GM23338 (cell line): ENCODE results near the gene HGS. TPM values are rescaled to one million over a fixed set of nuclear protein-coding genes. Genes with fewer than 3 reads are reported as not detected.

Experiments used
- ATAC-seq: fragments of 200-7000 bp; cut with Tn5 transposase; 3 replicates; pipeline ENCODE4 v1.9.1; 2020
- DNase-seq: peaks from one replicate; pipeline ENCODE4 v3.0.0-alpha.2; 2015; ENCODE audit warnings: low spot score
- H2AFZ ChIP-seq: fragments of 200-600 bp; sonication (generic); 2 replicates; pipeline ENCODE4 v1.8.0; 2016; ENCODE audit warnings: antibody characterized with exemption, mild to moderate bottlenecking, moderate library complexity
- H3F3A ChIP-seq: fragments of 200-600 bp; sonication (generic); replicated peaks from 2 replicates; pipeline ENCODE4 v1.8.0; 2017; ENCODE audit warnings: antibody characterized with exemption, mixed run types, low read depth
- H3K27ac ChIP-seq: fragments of 200-600 bp; sonication (generic); 2 replicates; pipeline ENCODE4 v1.6.1; 2016; ENCODE audit warnings: low read depth
- H3K27me3 ChIP-seq: fragments of 200-600 bp; sonication (generic); 2 replicates; pipeline ENCODE4 v1.8.0; 2016; ENCODE audit warnings: mild to moderate bottlenecking, mixed run types, moderate library complexity; ENCODE audit not compliant: insufficient read depth
- H3K36me3 ChIP-seq: fragments of 200-600 bp; sonication (generic); 2 replicates; pipeline ENCODE4 v1.8.0; 2016; ENCODE audit warnings: mild to moderate bottlenecking; ENCODE audit not compliant: insufficient read depth
- H3K4me1 ChIP-seq: fragments of 200-600 bp; sonication (generic); 2 replicates; pipeline ENCODE4 v1.8.0; 2016; ENCODE audit warnings: mild to moderate bottlenecking, moderate library complexity; ENCODE audit not compliant: insufficient read depth
- H3K4me2 ChIP-seq: fragments of 200-600 bp; sonication (generic); 2 replicates; pipeline ENCODE4 v1.7.1; 2017; ENCODE audit warnings: mixed run types
- H3K4me3 ChIP-seq: fragments of 200-600 bp; sonication (generic); 2 replicates; pipeline ENCODE4 v1.6.1; 2016; ENCODE audit warnings: mixed run types
- H3K79me2 ChIP-seq: fragments of 200-600 bp; sonication (generic); replicated peaks from 2 replicates; pipeline ENCODE4 v1.8.0; 2017; ENCODE audit warnings: mild to moderate bottlenecking; ENCODE audit not compliant: insufficient read depth
- H3K9me2 ChIP-seq: fragments of 200-600 bp; sonication (generic); 2 replicates; pipeline ENCODE4 v1.8.0; 2017; ENCODE audit not compliant: insufficient read depth
- H4K20me1 ChIP-seq: fragments of 200-600 bp; sonication (generic); replicated peaks from 2 replicates; pipeline ENCODE4 v1.8.0; 2017; ENCODE audit warnings: mild to moderate bottlenecking; ENCODE audit not compliant: insufficient read depth
- H3K27ac Mint-ChIP-seq: 2 replicates; pipeline ENCODE4 v1.8.0; 2020; ENCODE audit warnings: inconsistent platforms, mild to moderate bottlenecking, moderate library complexity, mixed read lengths
- H3K27me3 Mint-ChIP-seq: 3 replicates; pipeline ENCODE4 v1.8.0; 2022; ENCODE audit warnings: low read depth, mild to moderate bottlenecking, moderate library complexity, mixed read lengths, inconsistent platforms; ENCODE audit not compliant: insufficient read depth, poor library complexity
- H3K36me3 Mint-ChIP-seq: 3 replicates; pipeline ENCODE4 v1.8.0; 2021; ENCODE audit warnings: low read depth, mild to moderate bottlenecking, inconsistent platforms, moderate library complexity, mixed read lengths
- H3K4me1 Mint-ChIP-seq: 3 replicates; pipeline ENCODE4 v1.8.0; 2020; ENCODE audit warnings: mild to moderate bottlenecking, inconsistent platforms, mixed read lengths
- H3K4me3 Mint-ChIP-seq: 3 replicates; pipeline ENCODE4 v1.8.0; 2021; ENCODE audit warnings: moderate library complexity, mild to moderate bottlenecking, inconsistent platforms, mixed read lengths
- H3K9me3 Mint-ChIP-seq: 3 replicates; pipeline ENCODE4 v1.8.0; 2020; ENCODE audit warnings: moderate library complexity, mild to moderate bottlenecking, inconsistent platforms, mixed read lengths
- CREB1 ChIP-seq: fragments of 250-450 bp; sonication (Bioruptor Pico); IDR thresholded peaks from 2 replicates; pipeline ENCODE4 v1.5.0; 2020; ENCODE audit warnings: low read depth, mild to moderate bottlenecking, moderate library complexity
- CTCF ChIP-seq, 2 experiments: fragments of 200-600 bp in 1 of 2; sonication (generic) in 1 of 2; conservative IDR thresholded peaks; 2 replicates each; pipeline versions ENCODE4 v1.5.1 to v1.6.1; 2016 to 2017; ENCODE audit warnings: antibody characterized with exemption in 2 of 2, low read depth in 2 of 2, mild to moderate bottlenecking in 2 of 2, moderate library complexity in 1 of 2
- EZH2phosphoT487 ChIP-seq: fragments of 200-600 bp; sonication (generic); IDR thresholded peaks from one replicate; pipeline ENCODE4 v1.8.1; 2018; ENCODE audit warnings: antibody characterized with exemption; ENCODE audit not compliant: unreplicated experiment
- NANOG ChIP-seq: IDR thresholded peaks from 2 replicates; pipeline ENCODE4 v1.6.1; 2016; ENCODE audit warnings: antibody characterized with exemption, borderline replicate concordance
- POLR2AphosphoS5 ChIP-seq: IDR thresholded peaks from 2 replicates; pipeline ENCODE4 v1.6.1; 2016; ENCODE audit warnings: antibody characterized with exemption, low read depth
- REST ChIP-seq: IDR thresholded peaks from one replicate; pipeline ENCODE4 v1.6.1; 2018; ENCODE audit warnings: antibody characterized with exemption; ENCODE audit not compliant: unreplicated experiment
- STAT1 ChIP-seq: IDR thresholded peaks from one replicate; pipeline ENCODE4 v1.6.1; 2016; ENCODE audit warnings: antibody characterized with exemption; ENCODE audit not compliant: unreplicated experiment
- ZNF331 ChIP-seq: fragments of 250-450 bp; sonication (Bioruptor Pico); IDR thresholded peaks from 2 replicates; pipeline ENCODE4 v1.5.0; 2020; ENCODE audit warnings: low read depth, mild to moderate bottlenecking, moderate library complexity
- polyA plus RNA-seq: library from polyadenylated mRNA; unstranded; fragments of >200 nt; fragmentation: Nextera tagmentation; extraction: Ambion mirVana; gene quantifications from 2 replicates; pipeline ENCODE4 v1.2.1, GENCODE V29; 2016
- total RNA-seq: library from RNA; depleted of rRNA; stranded (reverse); fragments of >200 nt; shearing (Covaris generic); gene quantifications from 2 replicates; pipeline ENCODE4 v1.2.3, GENCODE V29; 2014
- TF ChIP-seq, protein P1 (sequence below): IDR thresholded peaks from 2 replicates; pipeline ENCODE4 v1.6.1; 2016; ENCODE audit warnings: antibody characterized with exemption

The HGS gene
- total and polyA plus RNA-seq, 2 experiments from 2014 or later = 59.0 to 90.2 TPM

- TF ChIP-seq, protein P1, sequence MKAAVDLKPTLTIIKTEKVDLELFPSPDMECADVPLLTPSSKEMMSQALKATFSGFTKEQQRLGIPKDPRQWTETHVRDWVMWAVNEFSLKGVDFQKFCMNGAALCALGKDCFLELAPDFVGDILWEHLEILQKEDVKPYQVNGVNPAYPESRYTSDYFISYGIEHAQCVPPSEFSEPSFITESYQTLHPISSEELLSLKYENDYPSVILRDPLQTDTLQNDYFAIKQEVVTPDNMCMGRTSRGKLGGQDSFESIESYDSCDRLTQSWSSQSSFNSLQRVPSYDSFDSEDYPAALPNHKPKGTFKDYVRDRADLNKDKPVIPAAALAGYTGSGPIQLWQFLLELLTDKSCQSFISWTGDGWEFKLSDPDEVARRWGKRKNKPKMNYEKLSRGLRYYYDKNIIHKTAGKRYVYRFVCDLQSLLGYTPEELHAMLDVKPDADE = no peak
These were observed 45.1 kb upstream of the HGS start (continued) for GRCh38 chr17:81638683-81639082.

GRCh38 chr17:81640011-81640410, 43.8 kb upstream of the HGS start:
- Histone ChIP-seq H3K36me3 (no peaks in the 10 kb centered on the region), H3K27me3 (no peaks in the 10 kb centered on the region), H3F3A (peaks cover 10% of the 10 kb centered on the region; the same call in 1 of the 2 replicates), H3K4me1 (peaks cover 7% of the 10 kb centered on the region), H3K9me2 (no peaks in the 10 kb centered on the region), H3K27ac (no peak overlapping the region), H4K20me1 (peaks cover 13% of the 10 kb centered on the region), H3K4me3 (no peak overlapping the region), H2AFZ (no peak overlapping the region), H3K4me2 (no peak overlapping the region), H3K79me2 (peaks cover 16% of the 10 kb centered on the region)
- Mint-ChIP-seq H3K4me3 (no peak overlapping the region), H3K4me1 (peaks cover 9% of the 10 kb centered on the region), H3K9me3 (no peaks in the 10 kb centered on the region; the same call in 1 of the 3 replicates), H3K27me3 (no peaks in the 10 kb centered on the region), H3K27ac (no peak overlapping the region), H3K36me3 (peaks cover 8% of the 10 kb centered on the region; the same call in 1 of the 3 replicates)
- DNase-seq (no peak), ATAC-seq (no peak)
- TF ChIP-seq STAT1 (no peak), POLR2AphosphoS5 (no peak), ZNF331 (no peak), CREB1 (no peak)

DNA sequence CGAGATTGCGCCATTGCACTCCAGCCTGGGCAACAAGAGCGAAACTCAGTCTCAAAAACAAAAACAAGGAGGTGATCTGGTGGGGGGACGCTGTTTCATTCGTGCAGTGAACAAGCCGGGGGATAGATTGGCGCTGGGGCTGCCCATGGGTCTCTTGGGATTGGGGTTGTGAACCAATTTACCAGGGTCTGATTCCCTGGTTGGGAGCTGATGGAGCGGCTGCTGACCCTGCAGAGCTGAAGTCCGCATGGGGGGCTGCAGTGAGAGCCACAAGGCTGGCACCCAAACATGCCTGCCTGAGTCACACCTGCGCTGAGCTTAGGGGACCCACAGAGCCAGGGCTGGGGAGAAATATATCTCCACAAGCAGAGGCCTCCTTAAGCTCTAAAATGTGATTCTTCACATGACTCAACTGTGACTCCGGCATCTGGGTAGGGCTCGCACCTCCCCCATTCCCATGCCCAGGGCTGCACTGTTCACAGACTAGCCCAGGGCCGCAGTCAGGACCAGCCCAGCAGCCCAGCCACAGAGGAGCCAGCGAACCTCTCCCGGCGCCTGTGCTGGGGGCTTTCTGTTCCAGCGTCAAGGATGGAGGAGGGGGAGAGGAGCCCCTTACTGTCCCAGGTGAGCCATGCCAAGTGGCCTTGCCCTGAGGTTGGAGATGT, 41.9 kb upstream of the HGS start:
- no peak for DNase-seq

More for the DNA sequence above, 41.9 kb upstream of the HGS start:
- H3K27ac Mint-ChIP-seq = no peak overlapping the region; the same call in 1 of the 2 replicates
- no peaks in the 10 kb centered on the region for H3K36me3 ChIP-seq
- no peaks in the 10 kb centered on the region for H4K20me1 ChIP-seq
- peaks cover 5% of the 10 kb centered on the region for H3K27me3 ChIP-seq
- peak; percentile 45; the same call in 2 of the 3 replicates for ATAC-seq
- no peak overlapping the region for H3K27ac ChIP-seq
- no peaks in the 10 kb centered on the region for H3K4me1 Mint-ChIP-seq
- peaks cover 12% of the 10 kb centered on the region for H3K27me3 Mint-ChIP-seq
- H3K36me3 Mint-ChIP-seq = no peaks in the 10 kb centered on the region
- no peaks in the 10 kb centered on the region for H3K9me2 ChIP-seq
- H2AFZ ChIP-seq = no peak overlapping the region
- H3K9me3 Mint-ChIP-seq = no peaks in the 10 kb centered on the region; the same call in 1 of the 3 replicates
- TF ChIP-seq, protein P1 = no peak
- TF ChIP-seq REST (no peak), CTCF (conservative IDR thresholded peaks at IDR 0.05; ENCODE audit: low read depth in 2 of 2) (no peak), STAT1 (no peak), POLR2AphosphoS5 (no peak), NANOG (no peak), EZH2phosphoT487 (no peak)
- peaks cover 11% of the 10 kb centered on the region for H3F3A ChIP-seq
- peaks cover under 1% of the 10 kb centered on the region; the same call in 1 of the 2 replicates for H3K4me1 ChIP-seq
- H3K4me2 ChIP-seq = no peak overlapping the region
- no peak overlapping the region for H3K4me3 ChIP-seq
- no peaks in the 10 kb centered on the region for H3K79me2 ChIP-seq
- H3K4me3 Mint-ChIP-seq = no peak overlapping the region
